T47D (cell line): ENCODE data around the gene PNKD.

Experiments used
- DNase-seq, 2 experiments: peaks; one replicate each; pipeline versions ENCODE4 v3.0.0 to v3.0.0-alpha.2; 2011 to 2012; ENCODE audit warnings: low read depth in 1 of 2, low spot score in 1 of 2
- JUND ChIP-seq: IDR thresholded peaks from 2 replicates; pipeline ENCODE4 v1.6.1; 2012; ENCODE audit warnings: low read depth
- in situ Hi-C: cut with HindIII; loops from 2 replicates; pipeline ENCODE4 v1.10.0; 2016; ENCODE audit warnings: low sequenced_read_pairs, low pct_unique_long_range_greater_than_20kb

Gene PNKD

GRCh38 chr2:218269900-218270720 is at the start of gene PNKD, which contains the start of gene AAMP:
PNKD (plus strand) TSS chr2:218270519; CDS start chr2:218270536, 17 bp downstream.
AAMP (minus strand) TSS chr2:218270137; CDS start chr2:218270086, 51 bp downstream.
- in situ Hi-C loops, result no loop called here
- no peak for TF ChIP-seq JUND
- DNase-seq, result peak; percentile 91 to 99

DNA sequence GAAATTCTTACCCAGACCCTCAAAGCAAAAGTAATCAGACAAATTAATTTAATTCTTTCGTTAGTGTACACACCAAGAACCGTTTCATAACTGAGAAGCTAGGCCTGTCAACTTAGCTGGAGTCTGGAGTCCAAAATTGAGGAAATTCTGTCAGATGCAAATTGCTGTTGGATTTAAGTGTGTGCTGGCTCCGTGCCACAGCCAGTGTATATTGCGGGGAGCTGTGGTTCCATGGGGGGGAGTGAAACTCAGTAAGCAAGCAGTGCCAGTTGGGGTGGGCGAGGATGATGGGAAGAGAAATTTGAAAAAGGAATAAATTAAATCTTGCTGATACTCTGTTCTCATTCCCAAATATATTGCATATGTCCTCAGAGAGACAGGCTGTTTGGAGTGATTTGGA is 49.3 kb upstream of the PNKD start:
- DNase-seq, result no peak
- in situ Hi-C loops, result no loop called here
- TF ChIP-seq JUND, result no peak

DNA sequence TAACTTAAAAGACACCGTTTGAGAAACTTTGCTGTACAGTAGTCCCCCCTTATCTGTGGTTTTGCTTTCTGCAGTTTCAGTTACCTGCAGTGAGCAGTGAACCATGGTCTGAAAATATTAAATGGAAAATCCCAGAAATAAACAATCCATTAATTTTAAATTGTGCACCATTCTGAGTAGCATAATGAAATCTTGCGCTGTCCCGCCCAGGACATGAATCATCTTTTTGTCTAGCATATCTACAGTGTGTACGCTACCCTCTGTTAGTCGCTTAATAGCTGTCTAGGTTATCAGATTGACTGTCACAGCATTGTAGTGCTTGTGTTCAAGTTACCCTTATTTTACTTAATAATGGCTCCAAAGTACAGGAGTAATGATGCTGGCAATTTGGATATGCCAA is 47.3 kb upstream of the PNKD start:
- no peak for DNase-seq
- in situ Hi-C loops, result no loop called here
- no peak for TF ChIP-seq JUND

DNA sequence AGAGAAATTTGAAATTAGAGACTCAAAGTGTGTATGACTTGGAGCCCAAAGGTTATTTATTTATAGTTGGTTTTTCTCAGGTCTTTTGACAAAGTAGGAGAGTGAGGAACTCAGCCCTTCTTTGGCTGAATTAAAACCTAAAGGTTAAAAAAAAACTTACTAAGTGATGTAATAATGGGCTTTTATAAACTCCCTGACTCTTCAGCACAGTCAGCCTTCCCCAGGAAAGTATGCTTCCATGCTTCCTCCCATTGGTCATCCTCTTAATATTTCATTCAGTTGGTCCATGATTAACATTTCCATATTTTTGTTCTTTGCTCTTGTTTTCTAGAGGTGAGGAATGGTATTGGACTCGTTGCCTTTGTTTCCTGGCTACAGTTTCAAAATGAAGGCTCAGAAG is 46.1 kb upstream of the PNKD start:
- in situ Hi-C loops, result no loop called here
- DNase-seq, result no peak
- TF ChIP-seq JUND, result no peak

- no peak for DNase-seq
- TF ChIP-seq JUND, result no peak
- in situ Hi-C loops, result no loop called here
These were observed 43.4 kb upstream of the PNKD start for GRCh38 chr2:218226903-218227302.

DNA sequence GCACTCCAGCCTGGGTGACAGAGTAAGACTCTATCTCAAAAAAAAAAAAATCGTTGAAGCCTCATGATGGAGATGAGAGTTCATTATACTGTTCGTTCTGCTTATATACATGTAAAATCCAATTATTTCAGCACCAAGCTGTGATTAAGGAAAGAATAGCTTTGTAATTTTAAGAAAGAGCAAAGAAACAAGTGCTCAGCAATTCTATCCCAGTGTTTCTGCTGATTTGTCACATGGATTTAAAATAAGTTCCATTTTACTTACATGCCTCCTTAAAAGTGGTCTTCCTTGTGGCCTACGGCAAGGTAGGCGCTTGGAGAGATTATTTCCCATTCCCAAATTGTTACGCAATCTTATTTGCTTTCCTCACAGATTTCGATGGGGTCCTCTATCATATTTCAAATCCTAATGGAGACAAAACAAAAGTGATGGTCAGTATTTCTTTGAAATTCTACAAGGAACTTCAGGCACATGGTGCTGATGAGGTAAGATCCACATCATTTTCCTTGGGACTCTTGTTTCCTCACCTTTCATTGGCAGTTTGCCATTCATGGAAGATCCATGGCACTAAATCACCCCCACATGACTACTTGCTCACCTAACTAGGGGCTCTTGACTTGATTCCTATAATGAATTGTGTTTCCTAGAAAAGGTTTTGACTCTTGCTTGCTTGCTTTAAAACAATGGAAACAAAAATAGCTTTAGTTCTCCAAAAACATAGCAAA is 41.8 kb upstream of the PNKD start:
- no peak for TF ChIP-seq JUND
- no peak for DNase-seq
- in situ Hi-C loops, result no loop called here

GRCh38 chr2:218229239-218229638 is 41.1 kb upstream of the PNKD start:
- TF ChIP-seq JUND, result no peak
- in situ Hi-C loops, result no loop called here
- DNase-seq, result no peak

- no peak for TF ChIP-seq JUND
- DNase-seq, result no peak
- in situ Hi-C loops, result no loop called here
These were observed 40.5 kb upstream of the PNKD start for GRCh38 chr2:218229851-218230250.

GRCh38 chr2:218230882-218231281 is 39.4 kb upstream of the PNKD start:
- in situ Hi-C loops, result no loop called here
- no peak for DNase-seq
- TF ChIP-seq JUND, result no peak

DNA sequence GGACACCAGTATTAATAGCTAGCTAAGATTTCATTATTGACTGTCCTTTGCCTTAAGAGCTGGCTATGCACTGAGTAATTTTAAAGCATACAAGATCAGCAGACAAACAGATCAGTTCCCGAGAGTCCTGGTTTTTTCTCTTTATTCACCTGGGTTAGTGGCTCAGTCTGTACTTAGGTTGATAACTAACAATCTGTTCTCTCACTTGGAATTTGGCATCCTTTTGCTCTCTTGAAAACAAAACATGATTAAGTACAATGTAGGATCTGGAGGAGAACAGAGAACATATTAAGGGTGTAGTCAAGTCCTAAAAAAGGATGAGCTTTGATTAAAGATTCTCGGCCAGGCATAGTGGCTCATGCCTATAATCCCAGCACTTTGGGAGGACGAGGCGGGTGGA is 36.8 kb upstream of the PNKD start:
- in situ Hi-C loops, result no loop called here
- TF ChIP-seq JUND, result no peak
- DNase-seq, result no peak

DNA sequence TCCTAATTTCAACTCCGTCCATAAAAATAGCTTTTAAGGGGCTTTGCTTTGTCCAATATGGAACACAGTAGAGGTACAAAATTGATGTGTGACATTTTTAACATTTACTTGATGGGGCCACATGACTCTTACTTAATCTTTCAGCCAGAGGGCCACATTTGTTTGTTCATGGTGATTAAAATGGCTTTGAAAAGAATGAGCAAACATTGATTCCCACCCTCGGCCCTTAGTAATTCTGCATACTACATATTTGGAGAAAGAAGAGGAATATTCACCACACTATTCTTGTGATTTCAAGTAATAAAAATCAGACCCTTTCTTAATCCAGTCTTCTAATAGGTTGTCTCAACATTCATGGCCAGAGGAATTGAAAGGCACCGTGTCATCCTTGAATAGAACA is 35.8 kb upstream of the PNKD start:
- TF ChIP-seq JUND, result no peak
- DNase-seq, result no peak
- in situ Hi-C loops, result no loop called here

DNA sequence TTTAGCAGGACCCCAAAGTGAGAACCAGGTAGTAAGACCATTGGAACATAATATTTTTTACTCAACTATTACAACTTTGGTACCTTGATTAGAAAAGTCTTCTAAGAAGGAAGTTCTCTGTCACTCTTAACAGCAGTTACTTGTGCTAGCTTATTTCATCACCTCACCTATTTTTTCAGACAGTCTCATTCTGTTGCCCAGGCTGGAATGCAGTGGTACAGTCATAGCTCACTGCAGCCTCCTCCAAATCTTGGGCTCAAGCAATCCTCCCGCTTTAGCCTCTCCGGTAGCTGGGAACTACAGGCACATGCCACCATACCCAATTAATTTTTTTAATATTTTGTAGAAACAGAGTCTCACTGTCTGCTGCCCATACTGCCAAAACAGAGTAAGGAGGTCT is 35.3 kb upstream of the PNKD start:
- in situ Hi-C loops, result no loop called here
- no peak for DNase-seq
- TF ChIP-seq JUND, result no peak

GRCh38 chr2:218236829-218237228 is 33.5 kb upstream of the PNKD start:
- DNase-seq, result no peak
- in situ Hi-C loops, result no loop called here
- no peak for TF ChIP-seq JUND
